H9 (cell line): ENCODE data around the gene RGS8. TPM values are rescaled to one million over a fixed set of nuclear protein-coding genes. Genes with fewer than 3 reads are reported as not detected.
A peak's percentile ranks its signal among the peaks of the same experiment; 100 is the strongest.

Source experiments
- DNase-seq: peaks from one replicate; pipeline ENCODE4 v3.0.0-alpha.2; 2017
- H2AFZ ChIP-seq: one replicate; pipeline ENCODE4 v1.6.1; 2013; ENCODE audit warnings: mild to moderate bottlenecking, low read length, control low read depth, moderate library complexity
- H2AK5ac ChIP-seq: 2 replicates; pipeline ENCODE4 v1.6.1; 2013; ENCODE audit warnings: low read length, control low read depth, mixed read lengths; ENCODE audit not compliant: insufficient read length
- H2BK120ac ChIP-seq: one replicate; pipeline ENCODE4 v1.6.1; 2013; ENCODE audit warnings: low read depth, mild to moderate bottlenecking, low read length, control low read depth, inconsistent platforms; ENCODE audit not compliant: poor library complexity, severe bottlenecking
- H2BK12ac ChIP-seq: 2 replicates; pipeline ENCODE4 v1.6.1; 2013; ENCODE audit warnings: low read length, control low read depth, mixed read lengths, low read depth; ENCODE audit not compliant: insufficient read length
- H2BK15ac ChIP-seq: 2 replicates; pipeline ENCODE4 v1.6.1; 2013; ENCODE audit warnings: low read depth, low read length, control low read depth
- H2BK20ac ChIP-seq: one replicate; pipeline ENCODE4 v1.6.1; 2013; ENCODE audit warnings: low read depth, mild to moderate bottlenecking, low read length, control low read depth, inconsistent platforms; ENCODE audit not compliant: poor library complexity, severe bottlenecking
- H2BK5ac ChIP-seq: 2 replicates; pipeline ENCODE4 v1.6.1; 2013; ENCODE audit warnings: low read length, control low read depth, mixed read lengths; ENCODE audit not compliant: insufficient read length
- H3K14ac ChIP-seq: 2 replicates; pipeline ENCODE4 v1.6.1; 2013; ENCODE audit warnings: low read length, control low read depth; ENCODE audit not compliant: insufficient read depth
- H3K18ac ChIP-seq: 2 replicates; pipeline ENCODE4 v1.6.1; 2013; ENCODE audit warnings: low read depth, mild to moderate bottlenecking, mixed read lengths, low read length, control low read depth; ENCODE audit not compliant: insufficient read length
- H3K23ac ChIP-seq: 2 replicates; pipeline ENCODE4 v1.6.1; 2013; ENCODE audit warnings: low read length, control low read depth, mixed read lengths, low read depth; ENCODE audit not compliant: insufficient read length
- H3K23me2 ChIP-seq: 2 replicates; pipeline ENCODE4 v1.6.1; 2013; ENCODE audit warnings: low read depth, mild to moderate bottlenecking, mixed read lengths, low read length, control low read depth; ENCODE audit not compliant: insufficient read length, poor library complexity, severe bottlenecking
- H3K27ac ChIP-seq: 2 replicates; pipeline ENCODE4 v1.5.1; 2013; ENCODE audit warnings: low read length, control low read depth, mixed read lengths, low read depth; ENCODE audit not compliant: insufficient read length
- H3K27me3 ChIP-seq: 2 replicates; pipeline ENCODE4 v1.6.1; 2013; ENCODE audit warnings: low read length, control low read depth, inconsistent platforms; ENCODE audit not compliant: insufficient read depth
- H3K4ac ChIP-seq: 2 replicates; pipeline ENCODE4 v1.6.1; 2013; ENCODE audit warnings: low read depth, mild to moderate bottlenecking, control low read depth, inconsistent platforms, low read length, moderate library complexity
- H3K4me1 ChIP-seq: 2 replicates; pipeline ENCODE4 v1.6.1; 2013; ENCODE audit warnings: low read length, control low read depth, inconsistent platforms; ENCODE audit not compliant: insufficient read depth
- H3K4me2 ChIP-seq: 2 replicates; pipeline ENCODE4 v1.6.1; 2013; ENCODE audit warnings: low read length, control low read depth, mixed read lengths; ENCODE audit not compliant: insufficient read length, insufficient read depth
- H3K56ac ChIP-seq: 2 replicates; pipeline ENCODE4 v1.6.1; 2013; ENCODE audit warnings: low read depth, mild to moderate bottlenecking, mixed read lengths, low read length, control low read depth; ENCODE audit not compliant: insufficient read length
- H3K79me1 ChIP-seq: 2 replicates; pipeline ENCODE4 v1.6.1; 2013; ENCODE audit warnings: low read depth, mild to moderate bottlenecking, moderate library complexity, low read length, control low read depth, inconsistent platforms; ENCODE audit not compliant: insufficient read depth, poor library complexity, severe bottlenecking
- H3K79me2 ChIP-seq: 2 replicates; pipeline ENCODE4 v1.6.1; 2013; ENCODE audit warnings: low read length, control low read depth, inconsistent platforms; ENCODE audit not compliant: insufficient read depth
- H3K9ac ChIP-seq: 2 replicates; pipeline ENCODE4 v1.6.1; 2013; ENCODE audit warnings: low read length, control low read depth, mixed read lengths; ENCODE audit not compliant: insufficient read length; ENCODE audit errors: extremely low read depth
- H3K9me3 ChIP-seq: one replicate; pipeline ENCODE4 v1.6.1; 2013; ENCODE audit warnings: low read depth, low read length, inconsistent platforms; ENCODE audit not compliant: control insufficient read depth
- H3T11ph ChIP-seq: one replicate; pipeline ENCODE4 v1.6.1; 2013; ENCODE audit warnings: mild to moderate bottlenecking, low read length, control low read depth, inconsistent platforms
- H4K20me1 ChIP-seq: one replicate; pipeline ENCODE4 v1.6.1; 2013; ENCODE audit not compliant: control insufficient read depth, insufficient read length, insufficient read depth
- H4K5ac ChIP-seq: 2 replicates; pipeline ENCODE4 v1.6.1; 2013; ENCODE audit warnings: low read depth, mild to moderate bottlenecking, mixed read lengths, low read length, control low read depth; ENCODE audit not compliant: insufficient read length
- H4K8ac ChIP-seq: replicated peaks from 2 replicates; pipeline ENCODE4 v1.6.1; 2013; ENCODE audit warnings: low read length, control low read depth, mixed read lengths, low read depth; ENCODE audit not compliant: insufficient read length
- H4K91ac ChIP-seq: 2 replicates; pipeline ENCODE4 v1.6.1; 2013; ENCODE audit warnings: low read depth, mild to moderate bottlenecking, moderate library complexity, mixed read lengths, low read length, control low read depth; ENCODE audit not compliant: insufficient read length
- H3K27ac Mint-ChIP-seq, 3 experiments: 2 replicates in 2 of 3; 3 replicates in 1 of 3; pipeline ENCODE4 v1.8.0; 2020 to 2021; ENCODE audit warnings: mixed read lengths in 3 of 3, mild to moderate bottlenecking in 1 of 3, moderate library complexity in 1 of 3
- H3K27me3 Mint-ChIP-seq: 2 replicates; pipeline ENCODE4 v1.8.0; 2021; ENCODE audit warnings: low read depth, mild to moderate bottlenecking, moderate library complexity, mixed read lengths
- H3K36me3 Mint-ChIP-seq, 3 experiments: 2 replicates in 2 of 3; 3 replicates in 1 of 3; pipeline ENCODE4 v1.8.0; 2020 to 2021; ENCODE audit warnings: low read depth in 3 of 3, mixed read lengths in 3 of 3; ENCODE audit not compliant: insufficient read depth in 1 of 3
- H3K4me1 Mint-ChIP-seq, 2 experiments: 2 replicates each; pipeline ENCODE4 v1.8.0; 2020; ENCODE audit warnings: mixed read lengths in 2 of 2
- H3K4me3 Mint-ChIP-seq, 2 experiments: 2 replicates in 1 of 2; 3 replicates in 1 of 2; pipeline ENCODE4 v1.8.0; 2020 to 2021; ENCODE audit warnings: mild to moderate bottlenecking in 2 of 2, mixed read lengths in 2 of 2, moderate library complexity in 1 of 2
- H3K9me3 Mint-ChIP-seq, 2 experiments: 2 replicates in 1 of 2; 3 replicates in 1 of 2; pipeline ENCODE4 v1.8.0; 2020; ENCODE audit warnings: mild to moderate bottlenecking in 2 of 2, mixed read lengths in 2 of 2, moderate library complexity in 1 of 2
- CTCF ChIP-seq: fragments of 200-600 bp; sonication (generic); conservative IDR thresholded peaks from 3 replicates; pipeline ENCODE4 v1.8.0; 2021; ENCODE audit warnings: antibody characterized with exemption, mild to moderate bottlenecking
- WGBS: extraction: QIAGEN DNeasy Blood & Tissue Kit; methylation state at CpG from one replicate; pipeline ENCODE4 v1.1.7; 2013; ENCODE audit warnings: missing lambda C conversion rate, low lambda C conversion rate, mixed read lengths; ENCODE audit not compliant: insufficient read length; ENCODE audit errors: extremely low coverage; 5-methylcytosine and 5-hydroxymethylcytosine counted together
- total RNA-seq: library from RNA; stranded (reverse); gene quantifications from 2 replicates; pipeline ENCODE4 v1.2.1, GENCODE V29; 2021

The RGS8 gene
- total RNA-seq, 1 experiment from 2014 or later = not detected

DNA sequence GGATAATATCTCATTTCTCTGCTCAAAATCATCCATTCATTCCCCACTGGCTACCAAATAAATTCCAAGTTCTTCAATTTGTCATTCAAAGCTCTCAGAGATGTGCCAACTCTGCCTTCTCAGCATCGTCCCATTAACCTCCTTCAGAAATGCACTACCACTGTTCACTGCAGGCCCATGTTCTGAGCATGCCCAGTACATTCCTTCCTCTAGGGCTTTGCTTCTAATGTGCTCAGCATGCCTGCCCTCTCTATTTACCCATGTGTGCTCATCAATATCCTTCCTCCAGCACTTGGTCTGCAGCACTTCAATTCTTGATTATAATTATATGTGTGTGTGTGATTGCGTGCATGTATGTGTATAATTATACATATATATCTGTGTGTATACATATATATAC lies 36.1 kb upstream of the RGS8 start:
- Mint-ChIP-seq H3K36me3 (no peaks in the 10 kb centered on the region), H3K4me1 (peaks cover 9 to 11% of the 10 kb centered on the region in 2 experiments), H3K4me3 (no peak overlapping the region), H3K27ac (no peak overlapping the region), H3K9me3 (no peaks in the 10 kb centered on the region), H3K27me3 (no peaks in the 10 kb centered on the region; the same call in 1 of the 2 replicates)
- Histone ChIP-seq H3K4ac (no peak overlapping the region), H3K9ac (no peak overlapping the region), H3K9me3 (no peaks in the 10 kb centered on the region), H4K8ac (no peak overlapping the region), H2BK20ac (no peak overlapping the region), H3K14ac (no peak overlapping the region), H2BK12ac (no peak overlapping the region), H2BK5ac (no peak overlapping the region), H2AK5ac (no peak overlapping the region), H3K18ac (no peak overlapping the region), H3K79me1 (no peaks in the 10 kb centered on the region), H3K4me1 (no peaks in the 10 kb centered on the region), H3K23me2 (no peaks in the 10 kb centered on the region), H4K5ac (no peak overlapping the region), H3K27me3 (no peaks in the 10 kb centered on the region), H3K56ac (no peak overlapping the region), H4K20me1 (no peaks in the 10 kb centered on the region), H2BK15ac (no peak overlapping the region), H4K91ac (no peak overlapping the region), H3T11ph (no peak overlapping the region), H3K23ac (no peak overlapping the region), H2BK120ac (no peak overlapping the region), H3K79me2 (no peaks in the 10 kb centered on the region), H2AFZ (no peak overlapping the region), H3K4me2 (no peak overlapping the region), H3K27ac (no peak overlapping the region)
- no peak for DNase-seq
- peak; percentile 60 for TF ChIP-seq CTCF
- WGBS = no CpG with 5 or more reads among the region's 2 CpGs
